ENCODE results near the gene ESRRB.

GRCh38 chr14:76551116-76551515, 175.2 kb downstream of the ESRRB start:
- TF ChIP-seq RXRA (IDR thresholded peaks at IDR 0.05; ENCODE audit: borderline replicate concordance, low read depth) = no peak
- no peak for TF ChIP-seq GATA2 (CRISPR knock-in tag; IDR thresholded peaks at IDR 0.05)
- TF ChIP-seq POLR2AphosphoS5 (IDR thresholded peaks at IDR 0.05; ENCODE audit: low read depth, low read length) = no peak
- no peak for TF ChIP-seq CTCF (IDR thresholded peaks at IDR 0.05)
